Endothelial cell (in vitro differentiated cells): ENCODE results near the gene CPT1A. TPM values are rescaled to one million over a fixed set of nuclear protein-coding genes. Genes with fewer than 3 reads are reported as not detected.

ENCODE experiments used
- DNase-seq: peaks from one replicate; pipeline ENCODE4 v3.0.0; 2021; ENCODE audit warnings: low spot score
- H3K27ac Mint-ChIP-seq: one replicate; pipeline ENCODE4 v1.8.0; 2021; ENCODE audit warnings: mixed read lengths, inconsistent platforms; ENCODE audit not compliant: unreplicated experiment
- H3K27me3 Mint-ChIP-seq: one replicate; pipeline ENCODE4 v1.8.0; 2021; ENCODE audit warnings: mild to moderate bottlenecking, moderate library complexity, mixed read lengths, inconsistent platforms; ENCODE audit not compliant: unreplicated experiment
- H3K36me3 Mint-ChIP-seq: one replicate; pipeline ENCODE4 v1.8.0; 2021; ENCODE audit warnings: mild to moderate bottlenecking, low read depth, mixed read lengths, inconsistent platforms; ENCODE audit not compliant: unreplicated experiment
- H3K4me1 Mint-ChIP-seq: one replicate; pipeline ENCODE4 v1.8.0; 2021; ENCODE audit warnings: mild to moderate bottlenecking, mixed read lengths, inconsistent platforms; ENCODE audit not compliant: unreplicated experiment
- H3K4me3 Mint-ChIP-seq: one replicate; pipeline ENCODE4 v1.8.0; 2021; ENCODE audit warnings: mild to moderate bottlenecking, mixed read lengths, inconsistent platforms; ENCODE audit not compliant: unreplicated experiment
- H3K9me3 Mint-ChIP-seq: one replicate; pipeline ENCODE4 v1.8.0; 2021; ENCODE audit warnings: mixed read lengths, inconsistent platforms; ENCODE audit not compliant: unreplicated experiment
- total RNA-seq: library from RNA; stranded (reverse); fragmentation: NEBNext Ultra II Directional; extraction: Animal tissue kit (Norgen Biotek cat#: 25700); gene quantifications from one replicate; pipeline ENCODE4 v1.2.1, GENCODE V29; 2021; ENCODE audit not compliant: unreplicated experiment
- TF ChIP-seq, protein P1 (sequence below): fragments of 200-600 bp; sonication (generic); IDR thresholded peaks from one replicate; pipeline ENCODE4 v1.5.0; 2021; ENCODE audit warnings: antibody characterized with exemption; ENCODE audit not compliant: unreplicated experiment

Gene CPT1A
- total RNA-seq, 1 donor from 2014 or later, result 0.36 TPM

- no peaks in the 10 kb centered on the region for H3K27me3 Mint-ChIP-seq
- H3K4me3 Mint-ChIP-seq, result no peak overlapping the region
- no peak for DNase-seq
- no peaks in the 10 kb centered on the region for H3K9me3 Mint-ChIP-seq
- no peak overlapping the region for H3K27ac Mint-ChIP-seq
- peaks cover 7% of the 10 kb centered on the region for H3K4me1 Mint-ChIP-seq
- TF ChIP-seq, protein P1, sequence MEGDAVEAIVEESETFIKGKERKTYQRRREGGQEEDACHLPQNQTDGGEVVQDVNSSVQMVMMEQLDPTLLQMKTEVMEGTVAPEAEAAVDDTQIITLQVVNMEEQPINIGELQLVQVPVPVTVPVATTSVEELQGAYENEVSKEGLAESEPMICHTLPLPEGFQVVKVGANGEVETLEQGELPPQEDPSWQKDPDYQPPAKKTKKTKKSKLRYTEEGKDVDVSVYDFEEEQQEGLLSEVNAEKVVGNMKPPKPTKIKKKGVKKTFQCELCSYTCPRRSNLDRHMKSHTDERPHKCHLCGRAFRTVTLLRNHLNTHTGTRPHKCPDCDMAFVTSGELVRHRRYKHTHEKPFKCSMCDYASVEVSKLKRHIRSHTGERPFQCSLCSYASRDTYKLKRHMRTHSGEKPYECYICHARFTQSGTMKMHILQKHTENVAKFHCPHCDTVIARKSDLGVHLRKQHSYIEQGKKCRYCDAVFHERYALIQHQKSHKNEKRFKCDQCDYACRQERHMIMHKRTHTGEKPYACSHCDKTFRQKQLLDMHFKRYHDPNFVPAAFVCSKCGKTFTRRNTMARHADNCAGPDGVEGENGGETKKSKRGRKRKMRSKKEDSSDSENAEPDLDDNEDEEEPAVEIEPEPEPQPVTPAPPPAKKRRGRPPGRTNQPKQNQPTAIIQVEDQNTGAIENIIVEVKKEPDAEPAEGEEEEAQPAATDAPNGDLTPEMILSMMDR, result no peak
- H3K36me3 Mint-ChIP-seq, result no peaks in the 10 kb centered on the region
Measured at GRCh38 chr11:68704887-68705286, 136.8 kb downstream of the CPT1A start.

Other genes with a start within 250 kb of the CPT1A start
- 15.9 TPM for gene GAL, start 157.4 kb downstream of the CPT1A start, total RNA-seq
- 3.4 TPM for gene TESMIN, start 90.4 kb downstream of the CPT1A start, total RNA-seq
- gene MRPL21, start 61.9 kb upstream of the CPT1A start, total RNA-seq, result 54.4 TPM
- gene IGHMBP2, start 62.0 kb upstream of the CPT1A start, total RNA-seq, result 14.1 TPM
- gene MRGPRD, start 139.1 kb upstream of the CPT1A start, total RNA-seq, result not detected
- gene MRGPRF, start 171.3 kb upstream of the CPT1A start, total RNA-seq, result 0.54 TPM
- gene TPCN2, start 207.0 kb upstream of the CPT1A start, total RNA-seq, result 31.4 TPM